ENCODE measurements around the gene EIF3I.
A peak's percentile ranks its signal among the peaks of the same experiment; 100 is the strongest.

Gene EIF3I

GRCh38 chr1:32198237-32199042, 23.8 kb upstream of the EIF3I start:
- no peak for DNase-seq

- no peak for DNase-seq
Measured at GRCh38 chr1:32199043-32199716, 23.0 kb upstream of the EIF3I start.

- DNase-seq = no peak
Measured at GRCh38 chr1:32199717-32200072, 22.5 kb upstream of the EIF3I start.

- peak; percentile 34 to 35 for DNase-seq
Measured at GRCh38 chr1:32200226-32201010, 21.8 kb upstream of the EIF3I start, which contains the start of gene CCDC28B. TSS of gene CCDC28B (plus strand) at chr1:32200595. CDS start at chr1:32201936, 1,341 bp downstream.

- peak; percentile 67 to 70 for DNase-seq
Measured at GRCh38 chr1:32201011-32201855, 21.0 kb upstream of the EIF3I start.

- DNase-seq = no peak
Measured at GRCh38 chr1:32204943-32205361, 17.3 kb upstream of the EIF3I start.

GRCh38 chr1:32205401-32206370, 16.5 kb upstream of the EIF3I start, which contains the start of gene IQCC:
TSS of gene IQCC (plus strand) at chr1:32205671. CDS start at chr1:32205682, 11 bp downstream.
- peak; percentile 76 to 79 for DNase-seq

GRCh38 chr1:32208469-32208868, 13.7 kb upstream of the EIF3I start:
- no peak for DNase-seq

- no peak for DNase-seq
Measured at GRCh38 chr1:32208891-32209328, 13.3 kb upstream of the EIF3I start, which contains the start of gene DCDC2B. TSS of gene DCDC2B (plus strand) at chr1:32209089. CDS start at chr1:32209094, 5 bp downstream.

GRCh38 chr1:32215629-32216480, 6.4 kb upstream of the EIF3I start:
- DNase-seq = peak; percentile 53

- no peak for DNase-seq
Measured at GRCh38 chr1:32216566-32216965, 5.6 kb upstream of the EIF3I start.

- DNase-seq = no peak
Measured at GRCh38 chr1:32219022-32219421, 3.2 kb upstream of the EIF3I start.

- no peak for DNase-seq
Measured at GRCh38 chr1:32220746-32221580, 1.2 kb upstream of the EIF3I start.

- DNase-seq = no peak
Measured at GRCh38 chr1:32221581-32221979, 627 bp upstream of the EIF3I start.

- no peak for DNase-seq
Measured at GRCh38 chr1:32223683-32224082, 1.5 kb downstream of the EIF3I start.

GRCh38 chr1:32224285-32224684, 2.1 kb downstream of the EIF3I start:
- no peak for DNase-seq

GRCh38 chr1:32228771-32229170, 6.6 kb downstream of the EIF3I start:
- no peak for DNase-seq

GRCh38 chr1:32231843-32232432, 9.7 kb downstream of the EIF3I start:
- no peak for DNase-seq
